A673 (cell line): ENCODE measurements around the gene ADAM10. TPM values are rescaled to one million over a fixed set of nuclear protein-coding genes. Genes with fewer than 3 reads are reported as not detected.

Source experiments
- BruUV-seq: library from RNA; stranded (reverse); fragments of 400-500 nt; replicated peaks from 2 replicates; lab custom pipeline; 2021; lab: Mats Ljungman, UMichigan
- CTCF ChIA-PET: fragments of 300-600 bp; sonication (Branson Sonifier 250); formaldehyde crosslinking; loops from one replicate; lab custom pipeline; 2022; ENCODE audit warnings: antibody characterized with exemption; lab: Charles Lee
- POLR2A ChIA-PET: fragments of 300-600 bp; sonication (Branson Sonifier 250); formaldehyde crosslinking; loops from one replicate; lab custom pipeline; 2022; ENCODE audit warnings: antibody characterized with exemption; ENCODE audit not compliant: low non-redundant PET; lab: Charles Lee
- DNase-seq: peaks from one replicate; pipeline ENCODE4 v3.0.0-alpha.2; 2015; ENCODE audit warnings: low spot score
- H3K27ac ChIP-seq: fragments of 200-600 bp; sonication (generic); 2 replicates; pipeline ENCODE4 v1.5.1; 2016; ENCODE audit warnings: mixed run types, low read depth, mild to moderate bottlenecking, mixed read lengths, antibody characterized with exemption, low read length; ENCODE audit not compliant: poor library complexity, severe bottlenecking
- H3K27me3 ChIP-seq: fragments of 200-600 bp; sonication (generic); replicated peaks from 2 replicates; pipeline ENCODE4 v1.6.1; 2017; ENCODE audit warnings: mixed run types, low read depth, mild to moderate bottlenecking, mixed read lengths, antibody characterized with exemption, low read length; ENCODE audit not compliant: insufficient read depth, poor library complexity
- H3K36me3 ChIP-seq: fragments of 200-600 bp; sonication (generic); 2 replicates; pipeline ENCODE4 v1.6.1; 2016; ENCODE audit warnings: mixed run types, mild to moderate bottlenecking, mixed read lengths, antibody characterized with exemption, low read length; ENCODE audit not compliant: insufficient read depth, poor library complexity, severe bottlenecking
- H3K4me1 ChIP-seq: fragments of 200-600 bp; sonication (generic); 2 replicates; pipeline ENCODE4 v1.6.1; 2017; ENCODE audit warnings: mixed run types, mild to moderate bottlenecking, mixed read lengths, antibody characterized with exemption, low read length; ENCODE audit not compliant: insufficient read depth, poor library complexity, severe bottlenecking
- H3K4me3 ChIP-seq: fragments of 200-600 bp; sonication (generic); 2 replicates; pipeline ENCODE4 v1.5.1; 2016; ENCODE audit warnings: low read depth, mixed run types, mild to moderate bottlenecking, mixed read lengths, low read length; ENCODE audit not compliant: poor library complexity, severe bottlenecking
- H3K9me3 ChIP-seq: fragments of 200-600 bp; sonication (generic); 2 replicates; pipeline ENCODE4 v1.6.1; 2016; ENCODE audit warnings: mixed run types, low read depth, mild to moderate bottlenecking, mixed read lengths, antibody characterized with exemption, low read length; ENCODE audit not compliant: poor library complexity, severe bottlenecking
- CTCF ChIP-seq: fragments of 300-800, 200-600 bp; sonication (generic); conservative IDR thresholded peaks from 2 replicates; pipeline ENCODE4 v1.5.1; 2017; ENCODE audit warnings: low read depth, mild to moderate bottlenecking, antibody characterized with exemption, low read length, moderate library complexity, mixed read lengths
- EZH2 ChIP-seq: fragments of 200-600 bp; sonication (generic); IDR thresholded peaks from 2 replicates; pipeline ENCODE4 v1.6.1; 2017; ENCODE audit warnings: borderline replicate concordance, low read depth, mild to moderate bottlenecking, mixed read lengths, antibody characterized with exemption, low read length; ENCODE audit not compliant: poor library complexity, severe bottlenecking
- intact Hi-C: fragments of 100-400 bp; cut with micrococcal nuclease; formaldehyde crosslinking; loops from one replicate; pipeline ENCODE4 v1.10.0; 2022; ENCODE audit not compliant: unreplicated experiment
- total RNA-seq: library from RNA; stranded (reverse); gene quantifications from 2 replicates; pipeline ENCODE4 v1.2.3, GENCODE V29; 2021

The ADAM10 gene
- total RNA-seq, 1 experiment from 2014 or later: 130 TPM

GRCh38 chr15:58576657-58577056, 172.8 kb downstream of the ADAM10 start:
- H3K9me3 ChIP-seq: no peaks in the 10 kb centered on the region

GRCh38 chr15:58575045-58575786, 174.3 kb downstream of the ADAM10 start:
- no peaks in the 10 kb centered on the region for H3K9me3 ChIP-seq
- DNase-seq: no peak
- no TSS peak for BruUV-seq
- no peaks in the 10 kb centered on the region for H3K36me3 ChIP-seq
- CTCF ChIA-PET: no interaction called here
- no peaks in the 10 kb centered on the region for H3K4me1 ChIP-seq
- no peaks in the 10 kb centered on the region for H3K27me3 ChIP-seq
- POLR2A ChIA-PET: no interaction called here
- no peak overlapping the region for H3K27ac ChIP-seq
- intact Hi-C loops: no loop called here
- no peak overlapping the region for H3K4me3 ChIP-seq
- TF ChIP-seq EZH2 (no peak), CTCF (no peak)

More at GRCh38 chr15:58576657-58577056, 172.8 kb downstream of the ADAM10 start:
- Histone ChIP-seq H3K36me3 (no peaks in the 10 kb centered on the region), H3K27me3 (no peaks in the 10 kb centered on the region), H3K4me3 (no peak overlapping the region), H3K27ac (no peak overlapping the region), H3K4me1 (no peaks in the 10 kb centered on the region)
- no peak for DNase-seq
- no peak for TF ChIP-seq EZH2
- TF ChIP-seq CTCF: no peak
- CTCF ChIA-PET: no interaction called here
- intact Hi-C loops: no loop called here
- POLR2A ChIA-PET: interaction anchor here (0.7 kb wide), 1 partner anchor 496 kb away, joined by 9 read pairs; no protein-coding TSS in a partner anchor
- BruUV-seq: no TSS peak

- H3K4me1 ChIP-seq: no peaks in the 10 kb centered on the region
- no peak overlapping the region for H3K4me3 ChIP-seq
- ChIA-PET POLR2A (no interaction called here), CTCF (no interaction called here)
- no peaks in the 10 kb centered on the region for H3K9me3 ChIP-seq
- no peak overlapping the region for H3K27ac ChIP-seq
- TF ChIP-seq CTCF (no peak), EZH2 (no peak)
- intact Hi-C loops: no loop called here
- BruUV-seq: no TSS peak
- H3K27me3 ChIP-seq: no peaks in the 10 kb centered on the region
- no peaks in the 10 kb centered on the region for H3K36me3 ChIP-seq
- DNase-seq: no peak
Observed at GRCh38 chr15:58574631-58575030, 174.9 kb downstream of the ADAM10 start.
